NCI-H748 treated with DMSO at 0.1 percent for 48 hours (cell line): ENCODE results near the gene NUTM2G.
"Not testable (repeated sequence)": the region's sequence is repeated elsewhere in the genome, so short reads cannot be mapped to it uniquely, and the experiment has no call there.

Experiments
- DNase-seq: peaks from one replicate; lab custom pipeline; 2025; lab: John Stamatoyannopoulos, UW

The NUTM2G gene, protein sequence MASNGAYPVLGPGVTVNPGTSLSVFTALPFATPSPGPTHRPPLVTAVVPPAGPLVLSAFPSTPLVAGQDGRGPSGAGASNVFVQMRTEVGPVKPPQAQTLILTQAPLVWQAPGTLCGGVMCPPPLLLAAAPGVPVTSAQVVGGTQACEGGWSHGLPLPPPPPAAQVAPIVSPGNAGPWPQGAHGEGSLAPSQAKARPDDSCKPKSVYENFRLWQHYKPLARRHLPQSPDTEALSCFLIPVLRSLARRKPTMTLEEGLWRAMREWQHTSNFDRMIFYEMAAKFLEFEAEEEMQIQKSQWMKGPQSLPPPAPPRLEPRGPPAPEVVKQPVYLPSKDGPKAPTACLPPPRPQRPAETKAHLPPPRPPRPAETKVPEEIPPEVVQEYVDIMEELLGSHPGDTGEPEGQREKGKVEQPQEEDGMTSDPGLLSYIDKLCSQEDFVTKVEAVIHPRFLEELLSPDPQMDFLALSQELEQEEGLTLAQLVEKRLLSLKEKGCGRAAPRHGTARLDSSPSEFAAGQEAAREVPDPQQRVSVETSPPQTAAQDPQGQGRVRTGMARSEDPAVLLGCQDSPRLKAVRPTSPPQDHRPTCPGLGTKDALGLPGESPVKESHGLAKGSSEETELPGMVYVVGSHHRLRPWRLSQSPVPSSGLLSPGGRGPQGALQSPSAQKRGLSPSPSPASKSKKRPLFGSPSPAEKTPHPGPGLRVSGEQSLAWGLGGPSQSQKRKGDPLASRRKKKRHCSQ

DNA sequence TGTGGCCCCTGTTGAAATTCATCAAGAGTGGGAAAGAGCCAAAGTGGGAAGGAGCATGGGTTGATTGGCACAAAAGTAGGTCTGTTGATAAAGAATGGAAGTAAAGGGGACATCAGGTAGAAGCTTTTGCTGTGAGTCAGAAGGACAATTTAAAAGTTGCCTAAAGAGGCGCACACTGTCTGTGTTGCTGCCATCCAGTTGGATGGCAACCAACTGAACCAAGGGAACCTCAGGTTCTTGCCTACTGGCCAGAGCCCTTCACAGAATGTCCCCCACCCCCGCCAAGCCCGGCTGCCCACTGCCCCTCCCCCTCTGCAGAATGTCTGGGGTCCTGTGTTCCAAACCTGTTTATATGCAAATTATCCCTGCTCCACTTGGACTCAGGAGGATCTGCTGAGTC lies at the start of gene NUTM2G:
Gene NUTM2G, plus strand, starts transcription at position 301 of the 400 bp plus-strand sequence. CDS start 182 bp downstream, outside the sequence.
- DNase-seq, result not testable (repeated sequence)

DNA sequence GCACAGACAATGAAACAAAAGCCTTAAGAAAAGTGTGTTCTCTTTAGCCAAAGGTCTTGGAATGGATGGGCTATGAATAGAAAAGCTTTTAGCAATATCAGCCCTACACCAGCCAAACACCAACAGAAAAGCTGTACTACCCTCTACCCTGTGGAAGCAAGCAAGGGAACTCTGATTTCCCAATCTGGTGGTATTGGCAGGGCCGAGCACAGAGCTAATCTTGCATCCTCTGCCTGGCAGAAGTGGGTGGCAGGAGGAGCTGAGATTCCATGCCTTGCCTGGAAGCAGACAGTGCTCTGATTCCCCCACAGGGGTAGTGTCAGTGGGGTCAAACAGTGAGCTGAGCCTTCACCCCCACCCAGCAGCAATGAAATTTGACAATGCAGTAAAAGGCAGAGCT lies 44.7 kb upstream of the NUTM2G start:
- no peak for DNase-seq

DNA sequence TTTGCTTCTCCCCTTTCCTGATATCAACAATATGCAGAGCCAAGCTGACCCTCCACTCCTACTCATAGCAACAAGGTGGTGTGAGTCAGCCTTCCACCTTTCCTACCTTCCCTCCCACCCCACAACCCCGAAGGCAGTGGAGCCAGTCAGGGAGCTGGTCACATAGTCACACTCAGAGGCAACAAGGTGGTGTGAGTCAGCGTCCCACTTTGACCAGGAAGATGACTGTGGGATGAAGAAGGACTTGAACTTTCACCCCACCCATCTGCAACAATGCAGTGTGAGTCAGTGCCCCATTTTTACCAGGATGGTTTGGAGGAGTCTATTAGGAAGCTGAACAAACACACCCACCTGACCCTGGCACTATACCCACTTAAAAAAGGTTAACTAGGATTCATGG lies 44.2 kb upstream of the NUTM2G start:
- DNase-seq, result no peak

DNA sequence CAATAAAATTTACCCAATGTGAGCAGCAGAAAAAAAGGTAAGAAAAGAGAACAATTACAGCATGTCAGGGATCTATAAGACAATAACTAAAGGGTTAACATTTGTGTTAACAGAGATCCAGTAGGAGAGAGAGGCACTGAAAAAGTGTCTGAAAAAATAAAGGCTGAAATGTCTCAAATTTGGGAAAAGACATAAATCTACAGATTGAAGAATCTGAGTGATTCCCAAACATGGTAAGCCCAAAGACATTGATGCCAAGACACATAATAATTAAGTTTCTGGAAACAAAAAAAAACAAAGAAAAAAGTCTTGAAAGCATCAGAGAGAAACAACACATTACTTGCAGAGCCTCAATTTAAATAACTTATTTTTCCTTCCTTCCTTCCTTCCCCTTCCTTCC lies 43.2 kb upstream of the NUTM2G start:
- DNase-seq, result no peak

DNA sequence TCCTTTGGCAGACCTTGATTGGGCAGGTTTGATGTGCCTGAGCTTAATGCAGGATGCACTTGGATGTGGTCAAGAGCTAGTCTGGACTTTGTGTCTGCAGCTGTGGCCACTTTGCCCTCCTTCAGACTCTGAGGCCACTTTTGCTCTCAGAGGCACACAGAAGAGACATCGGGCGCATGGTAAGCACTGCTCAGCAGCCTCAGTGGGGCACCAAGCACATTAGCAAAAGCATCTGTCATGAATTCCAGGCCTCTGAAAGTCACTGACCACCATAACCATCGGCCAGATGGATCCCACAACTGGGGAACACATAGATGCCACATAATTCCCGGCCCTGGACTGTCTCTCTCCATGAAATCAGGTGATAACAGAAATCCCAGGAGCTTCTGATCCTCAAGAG lies 40.1 kb upstream of the NUTM2G start:
- no peak for DNase-seq

DNA sequence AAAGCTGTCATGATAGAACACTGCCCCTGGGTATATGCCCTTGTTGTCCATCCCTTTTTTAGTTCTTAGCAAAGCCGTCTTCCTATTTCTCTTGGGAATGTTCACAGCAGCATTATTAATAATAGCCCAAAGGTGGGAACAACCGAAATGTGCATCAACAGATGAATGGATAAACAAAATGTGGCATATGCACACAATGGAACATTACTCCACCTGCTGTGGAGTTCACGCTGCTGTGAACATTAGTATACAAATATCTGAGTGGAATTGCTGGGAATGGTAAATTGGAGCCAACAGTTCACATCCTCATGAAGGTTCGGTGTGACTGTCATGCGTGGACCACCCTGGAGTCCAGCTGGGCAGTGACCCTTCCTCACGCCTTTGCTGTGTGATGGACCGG lies 36.5 kb upstream of the NUTM2G start:
- DNase-seq, result no peak

DNA sequence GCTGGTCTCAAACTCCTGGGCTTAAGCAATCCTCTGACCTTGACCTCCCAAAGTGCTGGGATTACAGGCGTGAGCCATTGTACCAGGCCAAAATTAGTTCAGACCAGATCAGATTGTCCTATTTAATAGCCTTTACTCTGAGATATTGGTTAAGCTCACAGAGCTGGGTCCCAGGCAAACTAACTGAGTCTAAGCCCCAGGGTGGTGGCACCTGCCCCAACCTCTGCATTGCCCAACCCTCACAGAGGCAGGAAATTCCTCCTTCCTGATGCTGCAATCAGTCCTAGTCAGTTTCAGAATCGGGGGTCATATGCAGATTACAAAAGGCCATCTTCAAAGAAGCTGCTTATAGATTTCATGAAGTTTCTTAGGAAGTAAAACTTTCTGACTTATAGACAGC lies 28.6 kb upstream of the NUTM2G start:
- DNase-seq, result not testable (repeated sequence)

DNA sequence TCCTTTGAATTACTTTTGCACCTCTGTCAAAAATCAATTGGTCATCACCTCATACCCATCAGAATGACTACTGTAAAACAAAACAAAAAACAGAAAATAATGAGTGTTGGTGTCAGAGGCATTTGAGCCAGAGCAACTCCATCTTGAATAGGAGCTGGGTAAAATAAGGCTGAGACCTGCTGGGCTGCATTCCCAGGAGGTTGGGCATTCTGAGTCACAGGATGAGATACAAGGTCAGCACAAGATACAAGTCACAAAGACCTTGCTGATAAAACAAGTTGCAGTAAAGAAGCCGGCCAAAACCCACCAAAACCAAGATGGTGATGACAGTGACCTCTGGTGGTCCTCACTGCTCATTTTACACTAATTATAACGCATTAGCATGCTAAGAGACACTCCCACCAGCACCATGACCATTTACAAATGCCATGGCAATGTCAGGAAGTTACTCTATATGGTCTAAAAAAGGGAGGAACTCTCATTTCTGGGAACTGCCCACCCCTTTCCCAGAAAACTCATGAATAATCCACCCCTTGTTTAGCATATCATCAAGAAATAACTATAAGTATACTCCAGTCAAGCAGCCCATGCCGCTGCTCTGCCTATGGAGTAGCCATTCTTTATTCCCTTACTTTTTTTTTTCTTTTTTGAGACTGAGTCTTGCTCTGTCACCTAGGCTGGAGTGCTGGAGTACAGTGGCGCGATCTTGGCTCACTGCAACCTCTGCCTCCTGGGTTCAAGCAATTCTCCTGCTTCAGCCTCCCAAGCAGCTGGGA lies 23.5 kb upstream of the NUTM2G start:
- DNase-seq, result not testable (repeated sequence)

DNA sequence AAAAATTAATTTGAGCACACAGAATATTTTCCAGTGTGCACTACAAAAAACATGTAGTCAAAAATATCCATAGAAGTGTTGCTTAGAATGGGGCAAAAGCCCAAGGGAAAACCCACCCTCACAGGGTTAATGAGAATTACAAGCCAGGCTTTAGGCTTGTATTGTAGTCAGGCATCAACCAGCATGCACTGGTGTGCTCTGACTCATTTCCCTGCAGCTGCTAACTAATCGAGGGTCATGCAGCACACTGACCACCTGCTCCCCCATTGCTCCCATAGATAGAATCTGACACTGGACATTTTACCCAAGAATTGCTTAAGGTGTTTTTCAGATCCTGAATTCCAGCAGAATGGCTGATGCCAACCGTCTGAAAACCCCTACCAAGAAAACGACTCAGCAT lies 20.2 kb upstream of the NUTM2G start:
- not testable (repeated sequence) for DNase-seq

DNA sequence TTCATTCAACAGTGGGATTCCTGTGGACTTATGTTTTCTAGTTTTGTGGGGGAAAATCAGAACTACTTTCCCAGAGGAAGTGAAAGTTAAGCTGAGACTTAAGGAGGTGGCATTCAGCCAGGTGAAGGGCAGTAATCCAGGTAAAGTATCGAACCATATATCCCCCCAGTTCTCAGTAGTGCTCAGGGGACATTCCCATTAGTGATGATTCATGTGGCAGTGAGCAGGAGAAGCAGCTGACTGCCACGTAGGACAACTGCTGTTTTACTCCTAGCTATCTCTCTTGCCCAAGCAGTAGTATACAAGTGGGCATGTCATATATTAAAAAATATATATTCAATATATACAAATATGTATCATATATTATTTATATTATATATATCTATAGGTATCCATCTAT lies 13.1 kb upstream of the NUTM2G start:
- not testable (repeated sequence) for DNase-seq

DNA sequence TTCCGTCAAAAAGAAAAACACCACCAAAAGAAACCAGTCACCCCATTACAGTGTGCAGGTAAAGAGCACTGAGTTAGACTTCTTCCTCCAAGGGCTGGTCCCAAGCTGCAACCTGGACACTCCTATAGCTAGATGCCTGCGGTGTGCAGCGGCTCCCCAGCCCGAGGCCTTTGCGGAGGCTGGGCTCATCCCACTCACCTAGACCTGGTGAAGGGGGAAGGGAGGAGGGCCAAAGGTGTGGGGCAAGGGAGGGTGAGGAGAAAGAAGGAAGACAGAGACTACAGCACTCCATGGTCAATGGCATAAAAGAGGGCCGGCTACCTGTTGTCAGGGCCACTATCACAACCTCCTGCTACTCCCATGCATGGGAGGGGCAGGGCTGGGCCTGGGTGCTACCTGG lies 12.1 kb upstream of the NUTM2G start:
- not testable (repeated sequence) for DNase-seq

DNA sequence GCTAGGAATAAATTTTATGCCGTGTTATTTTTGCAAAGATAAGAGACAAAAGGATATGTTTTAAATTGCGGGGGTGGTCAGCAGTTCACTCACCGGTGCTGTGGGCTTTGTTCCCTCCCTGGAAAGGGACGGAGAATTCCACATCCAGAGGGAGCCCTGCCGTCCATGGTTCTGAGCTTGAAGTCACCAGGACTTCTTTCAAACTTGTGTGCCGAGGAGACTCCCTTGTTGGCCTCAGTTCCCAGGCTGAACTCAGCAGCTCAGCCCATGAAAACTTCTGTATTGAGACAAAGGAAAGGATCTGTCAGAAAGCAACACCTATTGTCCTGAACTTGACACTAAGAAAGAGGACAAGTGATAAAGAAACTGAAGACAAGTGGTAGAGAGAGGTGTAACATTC lies 10.1 kb upstream of the NUTM2G start:
- DNase-seq, result not testable (repeated sequence)

DNA sequence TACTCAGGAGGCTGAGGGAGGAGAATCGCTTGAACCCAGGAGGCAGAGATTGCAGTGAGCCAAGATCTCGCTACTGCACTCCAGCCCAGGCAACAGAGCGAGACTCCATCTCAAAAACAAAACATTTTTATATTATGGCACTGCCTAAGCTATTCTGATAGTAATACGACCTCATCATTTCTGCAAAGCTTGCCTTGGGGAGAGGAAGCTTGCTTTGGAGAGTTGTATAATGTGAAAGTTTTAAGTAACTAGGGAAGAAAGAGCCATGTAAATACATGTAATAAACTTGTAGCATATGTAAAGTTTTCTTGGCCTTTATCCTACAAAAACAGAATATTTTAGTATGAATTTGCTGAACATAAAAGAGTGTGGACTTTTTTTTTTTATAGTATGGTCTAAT lies 7.8 kb upstream of the NUTM2G start:
- not testable (repeated sequence) for DNase-seq

DNA sequence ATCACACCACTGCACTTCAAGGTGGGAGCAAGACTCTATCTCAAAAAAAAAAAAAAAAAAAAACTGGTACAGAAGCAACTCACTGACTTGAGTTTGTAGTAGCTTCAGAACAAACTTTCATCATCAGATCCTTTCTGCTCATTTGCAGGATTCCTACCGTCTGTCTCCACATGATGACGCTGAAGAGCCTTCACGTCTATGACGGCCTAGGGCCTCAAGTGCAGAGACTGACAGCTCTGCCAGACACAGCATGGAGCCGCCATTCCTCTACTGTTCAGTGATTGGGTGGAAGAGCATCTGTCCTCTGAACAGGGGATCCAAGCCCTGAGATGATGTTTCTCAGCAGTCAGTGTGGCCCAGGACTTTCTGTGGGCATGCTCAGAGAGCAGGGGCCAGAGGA lies 3.1 kb upstream of the NUTM2G start:
- DNase-seq, result not testable (repeated sequence)

DNA sequence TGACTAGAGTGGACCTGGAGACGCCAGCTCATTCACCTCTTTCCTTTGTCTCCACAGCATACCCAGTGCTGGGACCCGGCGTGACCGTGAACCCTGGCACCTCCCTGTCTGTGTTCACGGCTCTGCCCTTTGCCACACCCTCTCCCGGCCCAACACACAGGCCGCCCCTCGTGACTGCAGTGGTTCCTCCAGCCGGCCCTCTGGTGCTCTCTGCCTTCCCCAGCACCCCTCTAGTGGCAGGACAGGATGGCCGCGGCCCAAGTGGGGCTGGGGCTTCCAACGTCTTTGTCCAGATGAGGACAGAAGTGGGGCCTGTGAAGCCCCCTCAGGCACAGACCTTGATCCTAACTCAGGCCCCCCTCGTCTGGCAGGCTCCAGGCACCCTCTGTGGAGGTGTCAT lies 3.0 kb downstream of the NUTM2G start:
- not testable (repeated sequence) for DNase-seq

DNA sequence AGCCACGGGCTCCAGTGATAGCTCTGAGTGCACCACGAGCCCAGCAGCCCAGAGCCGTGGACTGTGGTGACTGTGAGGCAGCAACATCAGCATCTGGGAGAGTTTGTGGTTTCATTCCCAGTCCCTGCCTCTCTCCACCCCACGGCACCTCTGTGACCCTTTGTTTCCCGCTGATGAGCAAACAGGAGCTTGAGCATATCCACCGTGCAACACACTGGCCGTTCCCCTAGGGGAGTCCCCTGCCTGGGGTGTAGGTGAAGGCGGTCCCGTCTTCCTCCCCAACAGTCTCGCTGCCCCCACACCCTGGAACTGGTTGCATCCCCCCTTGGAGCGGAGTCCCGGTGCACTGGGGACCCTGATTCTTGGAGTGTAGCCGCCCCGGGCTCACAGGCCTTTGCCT lies 5.5 kb downstream of the NUTM2G start:
- DNase-seq, result not testable (repeated sequence)

DNA sequence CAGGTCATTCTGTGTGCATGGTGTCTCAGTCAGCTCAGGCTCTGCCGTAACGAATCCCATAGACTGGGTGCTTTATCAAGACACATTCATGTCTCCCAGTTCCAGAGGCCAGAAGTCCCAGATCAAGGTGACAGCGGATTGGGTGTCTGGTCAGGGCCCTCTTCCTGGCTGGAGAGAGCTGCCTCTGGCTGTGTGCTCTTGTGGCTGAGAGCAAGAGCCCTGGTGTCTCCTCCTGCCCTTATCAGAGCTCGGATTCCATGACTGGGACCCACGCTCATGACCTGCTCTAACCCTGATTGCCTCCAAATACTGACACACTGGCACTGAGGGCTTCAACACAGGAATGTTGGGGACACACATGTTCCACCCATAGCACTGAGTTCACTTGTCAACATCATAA lies 6.1 kb downstream of the NUTM2G start:
- not testable (repeated sequence) for DNase-seq

DNA sequence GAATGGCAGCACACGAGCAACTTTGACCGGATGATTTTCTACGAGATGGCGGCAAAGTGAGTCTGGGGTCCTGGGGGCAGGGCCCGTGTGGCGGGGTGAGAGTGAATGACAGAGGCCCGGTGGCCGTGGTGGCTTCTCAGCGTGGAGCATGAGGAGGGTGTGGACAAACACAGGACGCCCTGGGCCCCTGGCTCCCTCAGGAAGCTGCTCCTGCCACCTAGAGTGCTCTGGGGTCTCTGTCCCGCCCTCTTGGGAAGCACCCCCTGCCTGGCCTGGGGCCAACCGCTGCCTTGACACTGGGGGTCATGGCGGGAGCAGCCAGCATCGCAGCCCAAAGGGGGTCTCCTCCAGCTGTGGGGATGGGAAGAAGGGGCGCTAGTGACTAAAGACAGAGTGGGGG lies 6.8 kb downstream of the NUTM2G start:
- DNase-seq, result not testable (repeated sequence)

DNA sequence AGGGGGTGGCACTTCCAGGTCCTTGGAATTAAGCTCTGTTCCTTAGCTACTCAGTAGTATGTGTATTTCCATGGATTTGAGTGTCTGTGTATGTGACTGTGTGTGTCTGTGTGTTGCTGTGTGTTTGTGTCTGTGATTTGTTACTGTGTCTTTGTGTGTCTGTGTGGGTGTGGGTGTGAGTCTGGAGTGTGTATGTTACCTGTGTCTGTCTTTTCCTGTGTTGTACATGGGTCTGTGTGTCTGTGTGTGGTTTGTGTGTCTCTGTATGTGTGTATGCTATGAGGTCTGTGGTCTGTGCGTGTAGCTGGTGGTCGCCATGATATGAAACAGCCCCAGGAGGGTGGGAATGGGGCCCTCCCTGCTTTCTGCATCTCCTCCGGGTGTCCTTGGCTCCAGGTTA lies 8.8 kb downstream of the NUTM2G start:
- DNase-seq, result not testable (repeated sequence)

DNA sequence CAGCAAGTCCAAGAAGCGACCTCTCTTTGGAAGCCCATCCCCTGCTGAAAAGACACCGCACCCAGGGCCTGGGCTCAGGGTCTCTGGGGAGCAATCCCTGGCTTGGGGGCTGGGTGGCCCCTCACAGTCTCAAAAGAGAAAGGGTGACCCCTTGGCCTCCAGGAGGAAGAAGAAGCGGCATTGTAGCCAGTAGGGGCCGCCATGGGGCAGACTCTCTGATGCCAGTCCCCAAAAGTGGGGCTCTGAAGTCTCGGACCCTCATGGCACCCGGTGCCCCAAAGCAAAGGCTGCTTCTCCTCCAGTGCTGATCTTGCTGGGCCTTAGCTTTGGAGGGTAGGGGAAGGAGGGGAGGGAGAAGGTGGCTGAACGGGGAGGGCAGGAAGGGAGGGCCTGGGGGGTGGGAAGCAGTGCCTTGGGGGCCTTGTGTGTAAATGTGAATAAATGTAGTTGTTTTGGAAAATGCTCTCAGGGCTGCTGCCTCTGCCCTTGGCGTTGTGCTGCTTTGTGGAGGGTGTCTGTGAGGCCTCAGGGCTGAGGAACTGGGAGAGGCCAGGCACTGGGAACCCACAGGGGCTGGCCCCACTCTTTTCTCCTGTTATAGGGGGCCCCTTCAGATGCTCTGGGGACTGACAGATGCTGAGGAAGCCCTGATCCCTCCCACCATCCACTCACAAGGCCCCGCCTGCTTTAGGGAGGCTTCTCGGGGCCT lies 10.5 kb downstream of the NUTM2G start:
- DNase-seq, result not testable (repeated sequence)

DNA sequence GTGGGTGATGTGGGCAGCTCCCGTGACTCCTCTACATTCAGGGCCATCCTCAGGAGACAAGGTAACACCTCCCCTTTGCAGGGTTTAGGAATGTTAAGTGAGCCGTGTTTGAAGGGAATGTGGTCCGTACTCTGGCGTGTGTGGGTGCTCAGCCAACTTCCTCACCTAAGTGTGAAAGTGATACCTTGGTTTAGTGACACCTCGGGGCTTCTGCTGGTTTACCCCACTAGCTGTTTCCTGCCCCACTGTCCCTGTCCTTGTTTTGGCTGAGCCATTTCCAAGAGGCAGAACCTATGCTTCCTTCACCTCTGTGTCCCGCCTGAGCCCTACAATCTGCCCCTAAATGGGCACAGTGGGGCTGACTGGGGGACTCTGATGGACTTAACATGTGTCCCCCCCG lies 12.3 kb downstream of the NUTM2G start:
- DNase-seq, result not testable (repeated sequence)

DNA sequence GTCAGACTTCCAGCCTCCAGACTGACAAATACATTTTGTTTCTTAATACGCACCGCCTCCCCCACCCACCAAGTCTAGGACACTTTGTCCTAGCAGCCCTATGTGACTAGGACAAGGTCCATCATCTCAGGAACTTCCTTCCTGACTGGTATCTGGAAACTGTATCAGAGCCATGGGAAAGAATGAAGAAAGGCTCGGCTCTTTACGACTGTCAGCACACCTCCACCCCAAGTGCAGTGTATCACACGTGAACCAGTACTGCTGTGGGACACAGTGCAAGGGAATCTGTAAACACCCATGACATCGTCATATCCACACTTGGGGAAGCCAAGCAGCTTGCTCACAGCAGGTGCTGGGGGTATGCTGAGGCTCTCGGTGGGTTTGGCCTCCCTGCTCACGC lies 13.0 kb downstream of the NUTM2G start:
- DNase-seq, result not testable (repeated sequence)
